Neural cell (in vitro differentiated cells): Measurements from ENCODE around the gene GPR87.

Experiments used
- EP300 ChIP-seq: fragments of 450-650 bp; conservative IDR thresholded peaks from 2 replicates; pipeline ENCODE4 v1.6.1; 2014; ENCODE audit warnings: antibody characterized with exemption, mild to moderate bottlenecking, moderate library complexity; ENCODE audit not compliant: poor library complexity, severe bottlenecking
- EZH2 ChIP-seq: fragments of 200-600, 300-800 bp; shearing (Covaris generic), sonication (generic); IDR thresholded peaks from 2 replicates; pipeline ENCODE4 v1.6.1; 2014; ENCODE audit warnings: antibody characterized with exemption, low read length, borderline replicate concordance, mild to moderate bottlenecking; ENCODE audit not compliant: insufficient read depth, poor library complexity, severe bottlenecking
- MXI1 ChIP-seq: fragments of 450-650 bp; conservative IDR thresholded peaks from 2 replicates; pipeline ENCODE4 v1.6.1; 2014; ENCODE audit warnings: antibody characterized with exemption, mild to moderate bottlenecking; ENCODE audit not compliant: poor library complexity, severe bottlenecking
- POLR2AphosphoS5 ChIP-seq: IDR thresholded peaks from 2 replicates; pipeline ENCODE4 v1.6.1; 2012
- RAD21 ChIP-seq: fragments of 450-650 bp; conservative IDR thresholded peaks from 2 replicates; pipeline ENCODE4 v1.6.1; 2014; ENCODE audit warnings: antibody characterized with exemption, mild to moderate bottlenecking, moderate library complexity
- SMC3 ChIP-seq: fragments of 450-650 bp; conservative IDR thresholded peaks from 2 replicates; pipeline ENCODE4 v1.6.1; 2014; ENCODE audit warnings: antibody characterized with exemption, mild to moderate bottlenecking, moderate library complexity; ENCODE audit not compliant: poor library complexity
- TAF1 ChIP-seq: IDR thresholded peaks from 2 replicates; pipeline ENCODE4 v1.6.1; 2012; ENCODE audit warnings: low read depth
- TF ChIP-seq, protein P1 (sequence below): fragments of 450-650 bp; IDR thresholded peaks from 2 replicates; pipeline ENCODE4 v1.5.1; 2014; ENCODE audit warnings: antibody characterized with exemption, mild to moderate bottlenecking, moderate library complexity; ENCODE audit not compliant: poor library complexity, severe bottlenecking
- TF ChIP-seq, protein P2 (sequence below): IDR thresholded peaks from 2 replicates; pipeline ENCODE4 v1.6.1; 2012; ENCODE audit warnings: borderline replicate concordance

DNA sequence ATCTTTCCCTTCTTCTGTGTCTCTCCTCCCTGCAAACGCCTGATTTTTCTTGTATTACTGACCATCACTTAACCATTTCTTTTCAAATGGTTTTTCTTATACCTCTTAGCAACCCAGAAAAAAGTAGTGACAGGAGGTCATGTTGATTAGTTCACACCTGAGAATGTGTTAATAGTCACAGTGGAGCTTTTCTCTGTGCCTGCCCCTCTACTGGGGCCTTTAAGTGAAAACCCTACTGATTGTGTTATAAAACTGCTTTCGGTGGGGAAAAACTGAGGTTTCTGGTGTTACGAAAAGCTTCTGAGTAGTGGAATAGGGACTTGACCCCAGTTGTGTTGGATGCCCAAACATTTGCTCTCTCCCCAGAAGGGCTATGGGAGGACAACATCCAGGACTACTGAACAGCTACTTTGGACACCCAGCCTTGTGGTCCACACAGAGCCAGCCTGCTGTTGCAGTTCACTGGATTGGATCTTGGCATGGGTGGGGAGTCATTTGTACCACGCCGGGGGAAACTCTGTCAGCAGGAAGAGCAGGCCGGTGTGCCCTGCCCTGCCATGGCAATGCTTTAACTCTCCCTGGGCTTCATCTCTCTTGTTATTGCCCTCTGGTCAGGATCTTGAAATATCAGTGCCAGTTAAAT, 10.3 kb downstream of the GPR87 start:
- TF ChIP-seq EZH2 = no peak
- TF ChIP-seq, protein P1, sequence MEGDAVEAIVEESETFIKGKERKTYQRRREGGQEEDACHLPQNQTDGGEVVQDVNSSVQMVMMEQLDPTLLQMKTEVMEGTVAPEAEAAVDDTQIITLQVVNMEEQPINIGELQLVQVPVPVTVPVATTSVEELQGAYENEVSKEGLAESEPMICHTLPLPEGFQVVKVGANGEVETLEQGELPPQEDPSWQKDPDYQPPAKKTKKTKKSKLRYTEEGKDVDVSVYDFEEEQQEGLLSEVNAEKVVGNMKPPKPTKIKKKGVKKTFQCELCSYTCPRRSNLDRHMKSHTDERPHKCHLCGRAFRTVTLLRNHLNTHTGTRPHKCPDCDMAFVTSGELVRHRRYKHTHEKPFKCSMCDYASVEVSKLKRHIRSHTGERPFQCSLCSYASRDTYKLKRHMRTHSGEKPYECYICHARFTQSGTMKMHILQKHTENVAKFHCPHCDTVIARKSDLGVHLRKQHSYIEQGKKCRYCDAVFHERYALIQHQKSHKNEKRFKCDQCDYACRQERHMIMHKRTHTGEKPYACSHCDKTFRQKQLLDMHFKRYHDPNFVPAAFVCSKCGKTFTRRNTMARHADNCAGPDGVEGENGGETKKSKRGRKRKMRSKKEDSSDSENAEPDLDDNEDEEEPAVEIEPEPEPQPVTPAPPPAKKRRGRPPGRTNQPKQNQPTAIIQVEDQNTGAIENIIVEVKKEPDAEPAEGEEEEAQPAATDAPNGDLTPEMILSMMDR = no peak
- no peak for TF ChIP-seq TAF1
- no peak for TF ChIP-seq RAD21
- TF ChIP-seq POLR2AphosphoS5 = no peak
- no peak for TF ChIP-seq EP300
- no peak for TF ChIP-seq SMC3
- no peak for TF ChIP-seq MXI1
- TF ChIP-seq, protein P2, sequence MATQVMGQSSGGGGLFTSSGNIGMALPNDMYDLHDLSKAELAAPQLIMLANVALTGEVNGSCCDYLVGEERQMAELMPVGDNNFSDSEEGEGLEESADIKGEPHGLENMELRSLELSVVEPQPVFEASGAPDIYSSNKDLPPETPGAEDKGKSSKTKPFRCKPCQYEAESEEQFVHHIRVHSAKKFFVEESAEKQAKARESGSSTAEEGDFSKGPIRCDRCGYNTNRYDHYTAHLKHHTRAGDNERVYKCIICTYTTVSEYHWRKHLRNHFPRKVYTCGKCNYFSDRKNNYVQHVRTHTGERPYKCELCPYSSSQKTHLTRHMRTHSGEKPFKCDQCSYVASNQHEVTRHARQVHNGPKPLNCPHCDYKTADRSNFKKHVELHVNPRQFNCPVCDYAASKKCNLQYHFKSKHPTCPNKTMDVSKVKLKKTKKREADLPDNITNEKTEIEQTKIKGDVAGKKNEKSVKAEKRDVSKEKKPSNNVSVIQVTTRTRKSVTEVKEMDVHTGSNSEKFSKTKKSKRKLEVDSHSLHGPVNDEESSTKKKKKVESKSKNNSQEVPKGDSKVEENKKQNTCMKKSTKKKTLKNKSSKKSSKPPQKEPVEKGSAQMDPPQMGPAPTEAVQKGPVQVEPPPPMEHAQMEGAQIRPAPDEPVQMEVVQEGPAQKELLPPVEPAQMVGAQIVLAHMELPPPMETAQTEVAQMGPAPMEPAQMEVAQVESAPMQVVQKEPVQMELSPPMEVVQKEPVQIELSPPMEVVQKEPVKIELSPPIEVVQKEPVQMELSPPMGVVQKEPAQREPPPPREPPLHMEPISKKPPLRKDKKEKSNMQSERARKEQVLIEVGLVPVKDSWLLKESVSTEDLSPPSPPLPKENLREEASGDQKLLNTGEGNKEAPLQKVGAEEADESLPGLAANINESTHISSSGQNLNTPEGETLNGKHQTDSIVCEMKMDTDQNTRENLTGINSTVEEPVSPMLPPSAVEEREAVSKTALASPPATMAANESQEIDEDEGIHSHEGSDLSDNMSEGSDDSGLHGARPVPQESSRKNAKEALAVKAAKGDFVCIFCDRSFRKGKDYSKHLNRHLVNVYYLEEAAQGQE = no peak
